HG03565 (cell line): Measurements from ENCODE around the gene CIB1.
"Not testable (repeated sequence)": the region's sequence is repeated elsewhere in the genome, so short reads cannot be mapped to it uniquely, and the experiment has no call there.

ENCODE experiments used
- ATAC-seq: cut with Tn5 transposase; IDR thresholded peaks from one replicate; pipeline ENCODE4 v1.9.1; 2021; ENCODE audit warnings: mild to moderate bottlenecking, moderate library complexity; ENCODE audit not compliant: unreplicated experiment

The CIB1 gene

DNA sequence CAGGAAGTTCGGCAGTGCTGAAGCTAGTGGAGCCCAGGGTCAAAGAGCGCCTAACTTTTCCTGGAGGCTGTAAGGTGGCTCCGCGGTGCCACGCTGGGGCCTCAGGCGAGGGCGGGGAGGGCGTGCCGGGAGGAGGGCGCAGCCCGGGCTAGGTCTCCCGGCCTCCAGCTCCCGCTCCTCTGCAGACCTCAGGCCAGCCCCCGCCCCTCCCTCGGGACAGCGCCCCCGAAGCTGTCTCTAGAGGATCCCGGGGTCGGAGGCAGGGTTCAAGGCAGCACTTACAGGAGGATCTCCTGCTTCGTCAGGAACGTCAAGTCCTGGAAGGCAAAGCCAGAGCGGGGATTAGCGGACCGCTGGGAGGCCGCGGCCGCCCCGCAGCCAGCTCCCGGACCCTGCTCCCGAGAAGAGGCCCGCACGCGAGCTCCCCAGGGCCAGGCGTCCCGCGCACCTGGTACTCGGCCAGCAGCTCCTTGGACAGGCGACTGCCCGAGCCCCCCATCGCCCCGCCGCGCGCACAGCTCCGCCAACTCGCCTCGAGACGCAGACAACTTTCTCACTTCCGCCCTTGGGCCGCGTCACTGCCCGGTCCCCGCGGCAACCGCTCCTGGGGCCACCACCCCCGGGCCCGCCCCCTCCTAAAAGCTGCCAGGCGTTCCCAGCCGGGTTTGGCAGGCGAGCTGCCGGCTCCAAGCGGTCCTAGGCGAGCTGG is at the start of gene CIB1:
Gene CIB1 (minus strand): TSS at position 555 of the 709 bp plus-strand sequence. CDS start 56 bp downstream, at position 499.
- ATAC-seq = peak; percentile 75

DNA sequence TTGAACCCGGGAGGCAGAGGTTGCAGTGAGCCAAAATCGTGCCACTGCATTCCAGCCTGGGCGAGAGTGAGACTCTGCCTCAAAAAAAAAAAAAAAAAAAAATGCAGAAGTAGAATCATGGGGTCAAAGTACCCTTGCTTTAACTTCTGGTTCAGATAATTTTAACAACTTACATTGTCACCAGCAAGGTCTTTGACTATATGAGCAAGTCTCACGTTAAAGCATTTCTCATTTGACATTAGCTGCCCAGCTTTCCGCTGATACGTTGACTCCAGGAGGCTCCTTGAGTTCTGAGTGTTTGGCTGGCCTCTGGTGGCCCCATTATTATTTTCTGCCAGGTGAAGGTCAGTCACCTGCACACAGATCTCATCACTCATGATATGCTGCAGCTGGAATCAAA is 47.9 kb upstream of the CIB1 start:
- ATAC-seq = not testable (repeated sequence)

DNA sequence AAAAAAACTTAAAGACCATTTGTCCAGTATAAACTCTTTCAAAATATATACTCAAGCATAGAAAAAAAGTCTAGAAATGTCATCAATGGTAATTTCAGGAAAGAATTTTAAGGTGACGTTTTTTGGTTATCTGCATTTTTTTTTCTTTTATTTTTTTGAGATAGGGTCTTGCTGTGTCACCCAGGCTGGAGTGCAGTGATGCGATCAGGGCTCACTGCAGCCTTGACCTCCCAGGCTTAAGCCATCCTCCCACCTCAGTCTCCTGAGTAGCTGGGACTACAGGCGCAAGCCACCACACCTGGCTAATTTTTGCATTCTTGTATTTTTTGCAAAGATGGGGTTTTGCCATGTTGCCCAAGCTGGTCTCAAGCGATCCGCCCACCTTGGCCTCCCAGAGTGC is 47.0 kb upstream of the CIB1 start:
- not testable (repeated sequence) for ATAC-seq

DNA sequence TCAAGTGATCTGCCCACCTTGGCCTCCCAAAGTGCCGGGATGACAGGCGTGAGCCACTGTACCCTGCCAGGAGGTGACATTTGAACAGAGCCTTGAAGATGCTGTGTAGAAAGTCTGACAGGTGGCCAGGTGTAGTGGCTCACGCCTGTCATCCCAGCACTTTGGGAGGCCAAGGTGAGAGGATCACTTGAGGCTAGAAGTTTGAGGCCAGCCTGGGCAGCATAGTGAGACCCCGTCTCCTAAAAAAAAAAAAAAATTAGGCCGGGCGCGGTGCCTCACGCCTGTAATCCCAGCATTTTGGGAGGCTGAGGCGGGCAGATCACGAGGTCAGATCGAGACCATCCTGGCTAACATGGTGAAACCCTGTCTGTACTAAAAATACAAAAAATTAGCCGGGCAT is 44.7 kb upstream of the CIB1 start:
- ATAC-seq = not testable (repeated sequence)

DNA sequence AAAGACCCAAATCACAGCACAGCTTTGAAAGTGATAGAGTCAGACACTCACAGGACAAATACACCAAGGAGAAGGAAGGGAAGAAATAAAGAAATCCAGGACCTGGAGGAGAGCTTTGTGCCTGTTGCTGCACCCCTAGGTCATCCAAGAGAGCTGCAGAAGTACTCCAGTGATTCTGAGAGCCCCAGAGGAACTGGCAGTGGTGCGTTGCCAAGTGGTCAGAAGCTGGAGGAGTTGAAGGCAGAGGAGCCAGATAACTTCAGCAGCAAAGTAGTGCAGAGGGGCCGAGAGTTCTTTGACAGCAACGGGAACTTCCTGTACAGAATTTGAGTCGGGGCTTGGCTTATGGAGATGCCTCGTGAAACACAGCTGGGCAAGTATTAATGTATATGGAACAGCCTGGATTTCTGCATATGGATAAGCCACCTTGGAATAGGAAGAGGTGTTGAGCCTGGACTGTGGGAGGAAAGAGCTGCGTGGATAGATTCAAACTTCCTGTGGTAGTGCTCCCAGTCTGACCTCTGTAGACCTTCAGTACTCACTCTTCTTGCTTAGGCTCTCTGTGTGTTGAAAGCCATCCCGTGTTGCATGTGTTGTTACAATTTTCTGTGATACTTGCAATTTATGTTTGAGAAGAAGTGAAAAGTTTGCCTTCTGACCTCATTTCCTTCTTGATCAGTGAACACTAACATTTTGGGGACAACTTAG is 37.9 kb upstream of the CIB1 start:
- no peak for ATAC-seq

DNA sequence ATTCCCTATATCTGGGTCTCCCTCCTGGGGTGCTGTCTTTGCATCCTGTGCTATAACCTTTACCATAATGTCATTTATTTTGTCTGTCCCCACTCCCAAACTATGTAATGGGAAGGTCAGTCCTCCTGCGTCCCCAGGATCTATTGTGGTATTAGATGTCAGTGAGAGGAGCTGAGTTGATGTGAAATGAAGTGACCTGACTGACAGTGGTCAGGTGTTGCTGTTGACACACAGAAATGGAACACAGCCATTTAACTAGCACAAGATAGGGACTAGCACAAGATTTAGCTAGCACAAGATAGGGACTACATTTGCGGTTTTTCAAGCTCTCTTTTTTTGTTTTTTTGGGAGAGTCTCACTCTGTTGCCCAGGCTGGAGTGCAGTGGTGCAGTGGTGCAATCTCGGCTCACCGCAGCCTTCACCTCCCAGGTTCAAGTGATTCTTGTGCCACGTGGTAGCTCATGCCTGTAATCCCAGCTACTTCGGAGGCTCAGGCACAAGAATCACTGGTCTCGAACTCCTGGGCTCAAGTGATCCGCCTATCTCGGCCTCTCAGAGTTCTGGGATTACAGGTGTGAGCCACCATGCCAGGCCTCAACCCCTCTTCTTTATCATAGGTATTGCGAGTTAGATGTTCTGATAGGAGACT is 36.9 kb upstream of the CIB1 start:
- ATAC-seq = no peak

DNA sequence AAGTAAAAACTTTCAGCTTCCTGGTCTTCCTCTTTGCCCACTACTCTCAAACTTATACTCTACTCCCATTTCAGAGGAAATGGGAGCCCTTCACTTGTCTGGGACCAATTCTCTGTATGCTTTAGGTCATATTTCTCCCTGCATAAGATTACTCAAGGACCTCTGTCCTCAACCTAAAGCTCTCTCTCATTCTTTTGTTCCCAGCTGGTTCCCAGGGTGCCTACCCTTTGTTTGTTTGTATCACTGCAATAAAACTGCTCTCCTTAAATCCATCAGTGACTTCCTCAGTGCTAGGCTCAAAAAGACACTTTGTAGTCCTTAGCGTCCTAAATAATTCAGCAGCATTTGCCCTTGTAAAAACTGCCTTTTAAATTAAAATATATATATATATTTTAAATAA is 34.7 kb upstream of the CIB1 start:
- ATAC-seq = no peak

DNA sequence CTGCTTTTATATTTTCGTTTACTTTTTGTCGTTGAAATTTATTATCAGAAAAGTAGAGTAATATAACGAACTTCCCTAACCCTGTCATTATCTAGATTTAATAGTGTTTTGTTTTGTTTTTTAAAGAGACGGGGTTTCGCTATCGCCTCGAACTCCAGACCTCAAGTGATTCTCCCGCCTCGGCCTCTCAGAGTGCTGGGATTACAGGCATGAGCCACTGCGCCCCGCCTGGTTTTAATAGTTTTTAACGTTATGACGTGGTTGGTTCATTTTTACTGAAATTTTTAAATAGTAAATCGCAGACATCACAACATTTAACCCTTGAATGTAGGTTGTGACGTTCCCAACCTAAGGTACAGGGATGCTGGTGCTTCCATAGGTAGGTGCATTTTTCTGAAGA is 32.7 kb upstream of the CIB1 start:
- ATAC-seq = no peak

DNA sequence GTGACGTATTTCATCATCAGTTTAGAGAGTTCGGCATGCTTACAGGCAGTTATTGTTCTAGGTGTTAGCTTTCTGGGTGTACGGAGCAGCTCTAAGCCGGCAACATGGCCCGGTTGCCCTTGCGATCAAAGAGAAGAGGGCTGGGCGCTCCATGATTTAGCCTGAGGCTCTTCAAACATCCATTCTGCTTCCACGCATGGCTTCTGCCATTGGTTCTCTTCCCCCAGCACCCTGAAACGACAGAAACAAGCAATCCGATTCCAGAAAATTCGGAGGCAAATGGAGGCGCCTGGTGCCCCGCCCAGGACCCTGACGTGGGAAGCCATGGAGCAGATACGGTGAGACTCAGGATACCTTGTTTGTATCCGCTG is 32.3 kb upstream of the CIB1 start:
- ATAC-seq = peak; percentile 12

DNA sequence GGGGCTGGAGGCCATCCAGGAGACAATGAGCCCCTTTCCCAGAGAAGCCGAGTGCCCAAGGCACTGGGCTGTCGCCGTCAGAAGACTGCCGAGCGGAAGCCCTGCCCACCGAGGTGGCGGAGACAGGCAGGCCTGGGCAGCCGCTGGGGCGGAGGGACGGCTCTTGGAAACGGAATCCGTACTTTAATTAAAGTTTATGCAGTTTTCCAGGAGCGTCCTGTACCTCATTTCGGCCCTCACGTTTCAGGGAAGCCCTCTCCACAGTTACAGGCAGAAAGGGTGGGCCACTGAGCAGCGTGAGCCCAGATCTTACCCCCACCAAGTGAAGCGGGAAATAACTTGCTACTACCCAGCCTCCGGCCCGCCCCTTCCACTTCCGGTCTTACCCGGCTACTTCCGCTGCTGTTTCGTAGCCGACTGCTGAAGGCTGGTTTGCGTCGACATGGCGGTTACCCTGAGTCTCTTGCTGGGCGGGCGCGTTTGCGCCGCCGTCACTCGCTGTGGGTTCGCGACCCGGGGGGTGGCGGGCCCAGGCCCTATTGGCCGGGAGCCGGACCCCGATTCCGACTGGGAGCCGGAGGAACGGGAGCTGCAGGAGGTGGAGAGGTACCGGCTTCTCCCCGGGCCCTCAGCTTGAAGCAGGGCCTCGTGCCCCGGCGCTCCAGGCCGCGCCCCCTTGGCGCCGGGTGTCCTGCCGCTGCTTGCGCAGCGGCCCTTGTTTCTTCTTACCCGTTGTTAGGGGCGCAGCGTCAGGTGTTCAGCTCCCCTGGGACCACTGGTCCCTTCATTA is 31.7 kb upstream of the CIB1 start, which contains the start of gene NGRN:
Gene NGRN (plus strand): TSS at position 402 of the 790 bp plus-strand sequence. CDS start 41 bp downstream, at position 443.
- peak; percentile 86 for ATAC-seq

DNA sequence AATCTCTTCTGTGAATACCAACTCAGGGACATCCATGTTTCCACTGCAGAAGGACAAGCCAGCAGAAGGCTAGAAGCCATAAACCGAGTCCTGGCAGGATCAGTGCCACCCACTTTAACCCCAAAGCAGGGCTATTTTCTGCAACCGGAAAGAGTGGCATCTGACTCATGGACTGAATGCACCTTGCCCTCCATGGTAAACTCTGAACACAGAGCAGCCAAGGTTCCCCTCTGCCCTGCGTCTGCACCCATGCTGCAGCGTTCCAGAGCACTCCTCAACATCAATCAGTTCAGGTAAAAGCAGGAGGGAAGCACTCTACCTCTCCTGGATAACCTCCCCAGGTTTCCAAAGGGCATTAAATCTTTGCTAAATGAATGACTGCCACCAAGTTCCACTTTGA is 30.9 kb upstream of the CIB1 start:
- ATAC-seq = no peak

DNA sequence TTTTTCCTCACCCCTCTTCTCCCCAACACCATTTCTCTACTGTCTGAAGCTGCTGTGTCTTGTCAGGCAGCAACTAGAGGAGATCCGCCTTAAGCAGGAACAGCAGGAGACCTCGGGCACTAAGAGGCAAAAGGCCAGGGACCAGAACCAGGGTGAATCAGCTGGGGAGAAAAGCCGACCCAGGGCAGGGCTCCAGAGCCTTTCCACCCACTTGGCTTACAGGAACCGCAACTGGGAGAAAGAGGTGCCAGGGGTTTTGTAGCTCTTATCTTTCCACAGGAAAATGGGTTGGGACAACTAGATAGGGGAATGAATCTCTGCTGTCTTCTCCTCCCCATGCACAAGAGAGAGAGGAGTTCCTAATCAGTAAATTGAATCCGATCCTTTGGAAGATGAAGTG is 28.7 kb upstream of the CIB1 start:
- ATAC-seq = no peak

DNA sequence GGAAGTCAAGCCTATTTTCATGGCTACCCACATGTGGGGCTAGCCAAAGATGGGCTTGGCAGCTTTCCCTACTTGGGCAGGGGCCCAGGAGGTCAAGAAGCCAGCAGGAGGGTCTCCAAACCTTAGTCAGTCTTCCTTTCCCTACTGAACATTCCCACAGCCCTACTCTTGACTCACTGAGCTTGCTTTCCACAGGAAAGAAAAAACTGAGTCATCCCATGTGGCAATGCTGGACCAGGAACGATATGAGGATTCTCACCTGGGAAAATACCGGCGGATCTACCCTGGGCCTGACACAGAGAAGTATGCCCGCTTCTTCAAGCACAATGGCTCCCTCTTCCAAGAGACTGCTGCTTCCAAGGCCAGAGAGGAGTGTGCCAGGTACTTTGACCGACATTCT is 28.1 kb upstream of the CIB1 start:
- ATAC-seq = no peak

DNA sequence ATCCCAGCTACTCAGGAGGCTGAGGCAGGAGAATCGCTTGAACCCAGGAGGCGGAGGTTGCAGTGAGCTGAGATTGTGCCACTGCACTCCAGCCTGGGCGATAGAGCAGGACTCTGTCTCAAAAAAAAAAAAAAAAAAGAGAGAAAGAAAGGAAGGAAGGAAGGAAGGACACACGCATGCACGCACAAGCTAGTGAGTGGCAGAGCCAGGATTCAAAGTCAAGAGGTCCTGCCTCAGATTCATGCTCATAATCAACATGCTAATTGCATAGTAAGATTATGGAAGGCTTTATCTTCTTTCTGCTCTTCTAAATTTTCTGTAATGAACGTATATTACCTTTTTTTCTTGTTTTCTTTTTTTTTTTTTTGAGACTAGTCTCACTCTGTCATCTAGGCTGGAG is 27.0 kb upstream of the CIB1 start:
- ATAC-seq = not testable (repeated sequence)

DNA sequence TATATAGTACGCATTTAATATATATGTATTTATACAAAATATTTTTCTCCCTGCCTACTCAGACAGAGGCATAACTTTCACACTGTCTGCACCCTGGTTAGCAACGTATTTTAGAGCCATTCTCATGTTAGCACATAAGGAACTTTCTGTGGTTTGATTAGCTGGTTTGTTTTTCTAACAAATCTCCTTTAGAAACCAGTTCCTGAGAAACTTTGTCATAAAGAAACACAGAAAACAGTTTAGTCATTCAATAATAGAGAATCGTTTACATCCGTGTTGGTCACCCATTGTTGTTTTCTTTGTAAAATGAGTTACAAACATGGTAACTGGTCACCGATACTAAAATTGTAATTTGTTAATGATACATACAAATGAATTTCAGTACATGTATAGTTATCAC is 25.8 kb upstream of the CIB1 start:
- peak; percentile 60 for ATAC-seq

DNA sequence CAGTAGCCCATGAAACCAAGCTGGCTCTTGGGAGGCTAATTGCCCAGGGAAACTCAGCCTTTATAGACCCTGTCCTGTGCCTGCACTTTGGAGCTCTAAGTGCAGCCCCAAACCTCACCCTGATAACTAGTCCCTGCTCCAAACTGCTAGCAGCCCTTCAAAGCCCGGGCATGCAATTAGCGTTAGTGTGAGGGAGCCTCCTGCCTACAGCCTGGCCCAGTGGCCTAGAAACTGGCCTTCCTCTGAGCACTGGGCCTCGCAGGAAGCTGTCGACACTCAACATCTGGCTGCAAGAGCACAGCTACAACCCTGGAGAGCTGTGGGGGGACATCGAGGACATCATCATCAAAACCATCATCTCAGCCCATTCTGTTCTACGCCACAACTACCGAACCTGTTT is 24.0 kb upstream of the CIB1 start:
- no peak for ATAC-seq

DNA sequence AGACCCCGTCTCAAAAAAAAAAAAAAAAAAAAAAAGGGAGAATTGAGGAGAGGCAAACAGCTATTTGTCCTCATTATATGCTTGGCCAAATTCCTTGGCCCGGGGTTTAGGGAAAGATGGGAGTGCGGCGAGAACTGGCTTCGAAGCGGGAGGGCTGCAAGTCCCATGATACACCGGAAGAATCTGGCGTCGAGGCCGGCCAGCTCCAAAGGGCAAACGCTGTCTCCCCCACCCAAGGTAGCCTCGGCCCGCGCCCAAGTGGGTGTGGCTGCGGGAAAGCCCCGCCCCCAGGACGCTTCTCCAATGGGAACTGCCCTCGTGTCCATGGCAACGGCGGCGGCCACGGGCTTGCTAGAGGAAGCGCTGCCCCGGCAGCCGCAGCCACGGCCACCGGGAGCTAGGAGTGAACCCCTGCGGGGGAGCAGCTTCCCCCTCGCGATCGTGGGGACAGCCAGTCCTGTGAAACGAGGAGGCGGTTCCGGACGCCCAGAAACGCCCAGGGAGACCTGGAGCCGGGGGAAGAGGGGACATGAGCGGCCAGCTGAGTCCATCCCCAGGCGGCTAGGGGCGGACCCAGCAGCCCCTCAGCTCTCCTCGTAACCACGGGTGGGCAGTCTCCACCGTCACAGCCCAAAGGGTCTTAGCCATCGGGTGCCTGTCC is 15.6 kb upstream of the CIB1 start, which contains the start of gene TTLL13:
Gene TTLL13 (plus strand): TSS at position 354 of the 661 bp plus-strand sequence. CDS start 1,075 bp downstream, outside the sequence.
- ATAC-seq = no peak

DNA sequence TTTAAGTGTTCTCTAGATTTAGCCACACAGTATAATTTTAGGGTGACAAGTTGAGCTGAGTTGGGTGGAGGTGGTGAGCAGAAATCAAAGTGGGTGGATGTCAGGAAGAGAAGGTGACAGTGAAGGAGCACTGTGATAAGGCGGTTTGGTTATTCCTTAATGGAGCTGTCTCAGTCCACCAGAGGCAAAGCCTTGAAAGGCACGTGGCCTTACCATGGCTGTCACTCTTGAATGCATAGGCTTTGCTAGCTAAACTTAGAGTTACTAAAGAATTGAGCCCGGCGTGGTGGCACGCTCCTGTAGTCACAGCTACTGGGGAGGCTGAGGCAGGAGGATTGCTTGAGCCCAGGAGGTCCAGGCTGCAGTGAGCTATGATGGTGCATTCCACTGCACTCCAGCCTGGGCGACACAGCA is 15.1 kb upstream of the CIB1 start:
- ATAC-seq = no peak

DNA sequence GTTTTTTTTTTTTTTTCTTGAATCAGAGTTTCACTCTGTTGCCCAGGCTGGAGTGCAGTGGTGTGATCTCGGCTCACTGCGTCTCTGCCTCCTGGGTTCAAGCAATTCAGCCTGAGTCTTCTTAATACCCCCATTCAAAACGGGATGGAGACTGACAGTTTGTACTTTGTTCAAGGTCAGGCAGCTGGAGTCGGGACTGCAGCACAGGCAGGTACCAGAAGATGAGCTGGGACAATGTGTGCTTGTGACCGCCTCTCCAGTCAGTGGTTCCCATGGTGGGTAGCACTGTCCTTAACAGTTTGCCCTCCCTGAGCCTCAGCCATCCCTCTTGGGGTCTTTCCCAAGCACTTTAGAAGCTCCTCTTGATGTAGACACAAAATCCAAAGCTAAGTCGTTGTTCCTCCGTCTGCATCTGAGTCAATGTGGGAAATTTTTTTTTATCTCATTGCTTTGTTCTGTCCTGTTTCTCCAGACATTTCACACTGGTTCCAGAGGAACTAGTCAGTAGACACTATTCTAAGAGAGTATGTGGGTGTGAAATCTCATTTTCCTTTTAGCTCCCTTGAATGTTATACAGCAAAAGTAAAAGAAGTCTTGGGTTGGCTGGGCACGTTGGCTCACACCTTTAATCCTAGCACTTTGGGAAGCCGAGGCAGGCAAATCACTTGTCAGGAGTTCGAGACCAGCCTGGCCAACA is 10.3 kb upstream of the CIB1 start:
- no peak for ATAC-seq
